Endothelial cell (in vitro differentiated cells): Measurements from ENCODE around the gene ATP8A2. TPM values are rescaled to one million over a fixed set of nuclear protein-coding genes. Genes with fewer than 3 reads are reported as not detected.

Experiments used
- DNase-seq: peaks from one replicate; pipeline ENCODE4 v3.0.0; 2021; ENCODE audit warnings: low spot score
- H3K27ac Mint-ChIP-seq: one replicate; pipeline ENCODE4 v1.8.0; 2021; ENCODE audit warnings: mixed read lengths, inconsistent platforms; ENCODE audit not compliant: unreplicated experiment
- H3K27me3 Mint-ChIP-seq: one replicate; pipeline ENCODE4 v1.8.0; 2021; ENCODE audit warnings: mild to moderate bottlenecking, moderate library complexity, mixed read lengths, inconsistent platforms; ENCODE audit not compliant: unreplicated experiment
- H3K36me3 Mint-ChIP-seq: one replicate; pipeline ENCODE4 v1.8.0; 2021; ENCODE audit warnings: mild to moderate bottlenecking, low read depth, mixed read lengths, inconsistent platforms; ENCODE audit not compliant: unreplicated experiment
- H3K4me1 Mint-ChIP-seq: one replicate; pipeline ENCODE4 v1.8.0; 2021; ENCODE audit warnings: mild to moderate bottlenecking, mixed read lengths, inconsistent platforms; ENCODE audit not compliant: unreplicated experiment
- H3K4me3 Mint-ChIP-seq: one replicate; pipeline ENCODE4 v1.8.0; 2021; ENCODE audit warnings: mild to moderate bottlenecking, mixed read lengths, inconsistent platforms; ENCODE audit not compliant: unreplicated experiment
- H3K9me3 Mint-ChIP-seq: one replicate; pipeline ENCODE4 v1.8.0; 2021; ENCODE audit warnings: mixed read lengths, inconsistent platforms; ENCODE audit not compliant: unreplicated experiment
- total RNA-seq: library from RNA; stranded (reverse); fragmentation: NEBNext Ultra II Directional; extraction: Animal tissue kit (Norgen Biotek cat#: 25700); gene quantifications from one replicate; pipeline ENCODE4 v1.2.1, GENCODE V29; 2021; ENCODE audit not compliant: unreplicated experiment
- TF ChIP-seq, protein P1 (sequence below): fragments of 200-600 bp; sonication (generic); IDR thresholded peaks from one replicate; pipeline ENCODE4 v1.5.0; 2021; ENCODE audit warnings: antibody characterized with exemption; ENCODE audit not compliant: unreplicated experiment

Gene ATP8A2
- total RNA-seq, 1 donor from 2014 or later = 2.1 TPM

DNA sequence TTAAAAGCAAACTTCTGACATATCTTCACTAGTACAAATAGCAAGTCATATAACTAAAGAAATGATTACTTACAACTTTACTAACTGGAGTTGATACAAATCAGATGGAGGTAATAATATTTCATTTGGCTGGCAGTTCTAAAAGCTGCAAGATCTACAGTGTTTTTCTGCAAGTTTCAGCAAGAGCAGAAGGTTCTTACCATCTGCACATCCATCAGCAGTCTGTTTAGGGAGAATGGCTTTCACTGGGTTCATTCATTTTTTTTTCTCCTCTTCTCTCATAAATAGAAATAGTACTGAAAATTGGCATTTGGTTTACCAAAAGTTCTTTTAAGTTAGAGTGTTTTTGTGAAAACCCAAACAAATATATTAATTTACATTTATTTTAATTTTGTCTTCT is 683.1 kb downstream of the ATP8A2 start:
- peaks cover 15% of the 10 kb centered on the region for H3K4me1 Mint-ChIP-seq
- H3K27ac Mint-ChIP-seq = no peak overlapping the region
- no peaks in the 10 kb centered on the region for H3K9me3 Mint-ChIP-seq
- peaks cover 4% of the 10 kb centered on the region for H3K27me3 Mint-ChIP-seq
- TF ChIP-seq, protein P1, sequence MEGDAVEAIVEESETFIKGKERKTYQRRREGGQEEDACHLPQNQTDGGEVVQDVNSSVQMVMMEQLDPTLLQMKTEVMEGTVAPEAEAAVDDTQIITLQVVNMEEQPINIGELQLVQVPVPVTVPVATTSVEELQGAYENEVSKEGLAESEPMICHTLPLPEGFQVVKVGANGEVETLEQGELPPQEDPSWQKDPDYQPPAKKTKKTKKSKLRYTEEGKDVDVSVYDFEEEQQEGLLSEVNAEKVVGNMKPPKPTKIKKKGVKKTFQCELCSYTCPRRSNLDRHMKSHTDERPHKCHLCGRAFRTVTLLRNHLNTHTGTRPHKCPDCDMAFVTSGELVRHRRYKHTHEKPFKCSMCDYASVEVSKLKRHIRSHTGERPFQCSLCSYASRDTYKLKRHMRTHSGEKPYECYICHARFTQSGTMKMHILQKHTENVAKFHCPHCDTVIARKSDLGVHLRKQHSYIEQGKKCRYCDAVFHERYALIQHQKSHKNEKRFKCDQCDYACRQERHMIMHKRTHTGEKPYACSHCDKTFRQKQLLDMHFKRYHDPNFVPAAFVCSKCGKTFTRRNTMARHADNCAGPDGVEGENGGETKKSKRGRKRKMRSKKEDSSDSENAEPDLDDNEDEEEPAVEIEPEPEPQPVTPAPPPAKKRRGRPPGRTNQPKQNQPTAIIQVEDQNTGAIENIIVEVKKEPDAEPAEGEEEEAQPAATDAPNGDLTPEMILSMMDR = no peak
- H3K4me3 Mint-ChIP-seq = no peak overlapping the region
- peaks cover 5% of the 10 kb centered on the region for H3K36me3 Mint-ChIP-seq
- DNase-seq = no peak

DNA sequence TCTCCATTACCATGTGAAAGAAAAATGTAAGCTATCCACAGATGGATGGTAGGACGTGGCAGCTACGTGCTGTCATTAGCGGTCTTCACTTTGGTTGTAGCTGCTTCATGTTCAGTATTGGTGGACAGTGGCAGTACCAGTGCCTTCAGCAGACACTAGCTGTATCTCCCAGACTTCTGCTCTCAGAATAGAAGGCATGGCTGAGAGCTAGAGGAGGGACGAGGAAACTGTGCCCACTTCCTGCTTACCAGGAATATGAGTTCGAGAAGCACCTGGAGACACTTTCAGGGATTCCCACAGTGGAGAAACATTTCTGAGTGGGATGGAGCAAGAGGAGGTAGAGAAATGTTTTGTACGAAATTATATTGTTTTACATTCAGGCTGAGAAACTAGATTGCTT is 686.9 kb downstream of the ATP8A2 start:
- no peaks in the 10 kb centered on the region for H3K36me3 Mint-ChIP-seq
- TF ChIP-seq, protein P1 = no peak
- no peak overlapping the region for H3K27ac Mint-ChIP-seq
- H3K4me1 Mint-ChIP-seq = peaks cover 17% of the 10 kb centered on the region
- no peaks in the 10 kb centered on the region for H3K9me3 Mint-ChIP-seq
- H3K4me3 Mint-ChIP-seq = no peak overlapping the region
- no peak for DNase-seq
- no peaks in the 10 kb centered on the region for H3K27me3 Mint-ChIP-seq

DNA sequence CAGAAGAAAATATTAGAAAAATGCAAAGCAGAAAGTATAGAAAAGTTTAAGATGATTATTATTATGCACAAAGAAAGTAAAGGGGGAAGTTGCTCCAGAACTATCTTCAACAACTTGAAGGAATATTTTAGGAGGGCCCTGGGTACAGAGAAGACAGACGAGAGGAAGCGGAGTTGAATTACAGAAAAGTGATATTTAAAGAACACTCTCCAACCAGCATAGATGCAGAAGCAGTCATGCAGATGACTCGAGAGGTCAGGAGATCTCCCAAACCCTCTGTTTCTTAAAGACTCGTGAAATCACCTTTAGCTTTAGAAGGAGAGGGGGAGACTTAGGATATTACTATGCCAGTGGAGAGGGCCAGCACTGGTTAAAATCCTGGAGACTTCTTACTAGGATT is 688.6 kb downstream of the ATP8A2 start:
- Mint-ChIP-seq H3K36me3 (no peaks in the 10 kb centered on the region), H3K27me3 (no peaks in the 10 kb centered on the region), H3K4me1 (peaks cover 17% of the 10 kb centered on the region), H3K27ac (no peak overlapping the region), H3K4me3 (no peak overlapping the region), H3K9me3 (no peaks in the 10 kb centered on the region)
- TF ChIP-seq, protein P1 = no peak
- no peak for DNase-seq

DNA sequence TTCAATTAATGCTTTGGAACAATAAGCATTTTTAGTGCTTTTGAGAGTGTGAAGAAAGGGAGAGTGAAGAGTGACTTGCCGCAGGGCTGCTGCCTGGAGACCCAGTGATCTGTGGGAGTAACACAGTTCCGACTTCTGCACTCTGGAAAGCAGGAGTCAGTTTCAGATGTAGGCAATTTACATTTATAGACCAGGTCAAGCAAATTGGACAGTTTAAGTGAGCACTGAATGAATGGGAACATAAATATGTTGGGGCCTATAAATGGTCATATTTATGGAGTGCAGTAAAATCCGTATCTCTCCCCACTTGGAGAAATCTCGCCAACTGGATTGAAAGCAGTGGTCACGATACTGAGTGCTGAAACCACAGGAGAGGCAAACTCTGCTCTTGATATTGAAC is 689.5 kb downstream of the ATP8A2 start:
- TF ChIP-seq, protein P1 = no peak
- Mint-ChIP-seq H3K4me3 (no peak overlapping the region), H3K9me3 (no peaks in the 10 kb centered on the region), H3K36me3 (no peaks in the 10 kb centered on the region), H3K27ac (no peak overlapping the region), H3K27me3 (no peaks in the 10 kb centered on the region), H3K4me1 (peaks cover 17% of the 10 kb centered on the region)
- DNase-seq = no peak

DNA sequence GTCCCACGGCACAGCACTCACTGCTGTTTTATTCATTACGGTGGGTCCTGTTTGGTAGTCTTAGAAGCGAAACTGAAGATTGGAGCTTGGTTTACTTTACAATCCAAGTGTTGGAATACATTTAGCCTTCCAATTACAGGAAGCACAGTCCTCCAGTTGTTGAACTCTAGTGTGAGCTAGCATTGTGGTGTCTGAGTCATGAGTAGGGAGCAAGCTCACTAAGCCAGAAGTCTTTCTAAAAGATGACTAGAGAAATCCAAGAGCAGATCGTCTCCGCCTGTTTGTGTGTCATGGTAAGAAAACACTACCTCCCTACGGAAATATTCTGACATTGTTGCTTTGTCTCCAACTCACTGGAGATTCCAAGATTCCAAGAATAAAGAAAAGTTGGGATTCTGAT is 690.2 kb downstream of the ATP8A2 start:
- H3K9me3 Mint-ChIP-seq = no peaks in the 10 kb centered on the region
- TF ChIP-seq, protein P1 = no peak
- peaks cover 15% of the 10 kb centered on the region for H3K4me1 Mint-ChIP-seq
- H3K27ac Mint-ChIP-seq = no peak overlapping the region
- no peak overlapping the region for H3K4me3 Mint-ChIP-seq
- no peak for DNase-seq
- H3K36me3 Mint-ChIP-seq = no peaks in the 10 kb centered on the region
- H3K27me3 Mint-ChIP-seq = no peaks in the 10 kb centered on the region
